CD4-positive, alpha-beta T cell (primary cell): Measurements from ENCODE around the gene ACTRT2. TPM values are rescaled to one million over a fixed set of nuclear protein-coding genes. Genes with fewer than 3 reads are reported as not detected.

Experiments
- ATAC-seq: fragments of 200-7000 bp; cut with Tn5 transposase; one replicate; pipeline ENCODE4 v1.10.0; 2022; ENCODE audit warnings: mild to moderate bottlenecking; ENCODE audit not compliant: poor library complexity
- CTCF ChIA-PET: fragments of 350-600 bp; sonication (Branson Sonifier 250); formaldehyde crosslinking; loops from one replicate; lab custom pipeline; 2021; ENCODE audit warnings: antibody characterized with exemption, inconsistent platforms; lab: Charles Lee
- POLR2A ChIA-PET: fragments of 350-600 bp; sonication (Branson Sonifier 250); formaldehyde crosslinking; loops from one replicate; lab custom pipeline; 2021; ENCODE audit warnings: antibody characterized with exemption, inconsistent platforms; lab: Charles Lee
- DNase-seq, 14 experiments: peaks; one replicate each; pipeline ENCODE4 v3.0.0-alpha.2; 2013 to 2020; ENCODE audit warnings: mixed read lengths in 2 of 14
- H3K27ac ChIP-seq, 2 donors: one replicate each; pipeline versions ENCODE4 v1.5.1 to v1.7.0; 2013; ENCODE audit warnings: low read length in 2 of 2, low read depth in 1 of 2, mild to moderate bottlenecking in 1 of 2
- H3K27me3 ChIP-seq, 2 experiments: 1 replicate in 1 of 2; 2 replicates in 1 of 2; pipeline versions ENCODE4 v1.6.1 to v1.7.0; 2013; ENCODE audit warnings: low read length in 2 of 2, control low read depth in 1 of 2, mild to moderate bottlenecking in 1 of 2, moderate library complexity in 1 of 2; ENCODE audit not compliant: insufficient read depth in 2 of 2, control insufficient read depth in 1 of 2
- H3K36me3 ChIP-seq: one replicate; pipeline ENCODE4 v1.6.1; 2013; ENCODE audit warnings: low read length, control low read depth; ENCODE audit not compliant: insufficient read depth
- H3K4me1 ChIP-seq: one replicate; pipeline ENCODE4 v1.6.1; 2013; ENCODE audit warnings: low read length, control low read depth; ENCODE audit not compliant: insufficient read depth
- H3K4me3 ChIP-seq: one replicate; pipeline ENCODE4 v1.5.1; 2013; ENCODE audit warnings: mild to moderate bottlenecking, low read length, moderate library complexity
- H3K9me3 ChIP-seq, 2 experiments: 1 replicate in 1 of 2; 2 replicates in 1 of 2; pipeline versions ENCODE4 v1.6.1 to v1.7.0; 2013; ENCODE audit warnings: low read length in 2 of 2, mild to moderate bottlenecking in 2 of 2, control low read depth in 1 of 2, moderate library complexity in 1 of 2; ENCODE audit not compliant: control insufficient read depth in 1 of 2, insufficient read depth in 1 of 2
- H3K27ac Mint-ChIP-seq: one replicate; pipeline ENCODE4 v1.8.0; 2020; ENCODE audit warnings: mixed read lengths
- H3K27me3 Mint-ChIP-seq: one replicate; pipeline ENCODE4 v1.8.0; 2021; ENCODE audit warnings: mixed read lengths
- H3K36me3 Mint-ChIP-seq: one replicate; pipeline ENCODE4 v1.8.0; 2021; ENCODE audit warnings: low read depth, mixed read lengths
- H3K4me1 Mint-ChIP-seq: one replicate; pipeline ENCODE4 v1.8.0; 2021; ENCODE audit warnings: low read depth, mixed read lengths
- H3K4me3 Mint-ChIP-seq: one replicate; pipeline ENCODE4 v1.8.0; 2020; ENCODE audit warnings: mild to moderate bottlenecking, mixed read lengths
- H3K9me3 Mint-ChIP-seq: one replicate; pipeline ENCODE4 v1.8.0; 2020; ENCODE audit warnings: mixed read lengths
- CTCF ChIP-seq: fragments of 200-600 bp; IDR thresholded peaks from one replicate; pipeline ENCODE4 v1.8.0; 2022; ENCODE audit warnings: antibody characterized with exemption, mild to moderate bottlenecking
- intact Hi-C, 2 experiments: fragments of 100-400 bp; cut with DNase I in 1 of 2; cut with micrococcal nuclease in 1 of 2; formaldehyde crosslinking; loops; one replicate each; pipeline versions ENCODE4 v1.15.1 to v1.9.0; 2023 to 2025; cut with DNase I, micrococcal nuclease
- total RNA-seq, 174 experiments: library from RNA in 2 of 174; stranded (reverse) in 2 of 174; gene quantifications; one replicate each; pipeline ENCODE4 v1.2.3 and lab custom pipeline; 2021 to 2026

Gene ACTRT2
- total RNA-seq, 2 experiments from 2014 or later: not detected

GRCh38 chr1:3031401-3032221 is 10.3 kb downstream of the ACTRT2 start:
- no peak overlapping the region for H3K4me3 Mint-ChIP-seq
- Histone ChIP-seq H3K27me3 (peaks cover 0 to 2% of the 10 kb centered on the region in 2 experiments), H3K27ac (no peak overlapping the region), H3K36me3 (no peaks in the 10 kb centered on the region), H3K9me3 (peaks cover 0 to 9% of the 10 kb centered on the region in 2 experiments), H3K4me3 (no peak overlapping the region), H3K4me1 (peaks cover 31% of the 10 kb centered on the region)
- ChIA-PET POLR2A (no interaction called here), CTCF (no interaction called here)
- no peaks in the 10 kb centered on the region for H3K36me3 Mint-ChIP-seq
- DNase-seq: no peak
- intact Hi-C loops: no loop called here
- peaks cover 37% of the 10 kb centered on the region for H3K4me1 Mint-ChIP-seq
- peak overlapping the region; percentile 97 for H3K27ac Mint-ChIP-seq
- no peak for ATAC-seq
- no peaks in the 10 kb centered on the region for H3K9me3 Mint-ChIP-seq
- no peak for TF ChIP-seq CTCF
- H3K27me3 Mint-ChIP-seq: no peaks in the 10 kb centered on the region

DNA sequence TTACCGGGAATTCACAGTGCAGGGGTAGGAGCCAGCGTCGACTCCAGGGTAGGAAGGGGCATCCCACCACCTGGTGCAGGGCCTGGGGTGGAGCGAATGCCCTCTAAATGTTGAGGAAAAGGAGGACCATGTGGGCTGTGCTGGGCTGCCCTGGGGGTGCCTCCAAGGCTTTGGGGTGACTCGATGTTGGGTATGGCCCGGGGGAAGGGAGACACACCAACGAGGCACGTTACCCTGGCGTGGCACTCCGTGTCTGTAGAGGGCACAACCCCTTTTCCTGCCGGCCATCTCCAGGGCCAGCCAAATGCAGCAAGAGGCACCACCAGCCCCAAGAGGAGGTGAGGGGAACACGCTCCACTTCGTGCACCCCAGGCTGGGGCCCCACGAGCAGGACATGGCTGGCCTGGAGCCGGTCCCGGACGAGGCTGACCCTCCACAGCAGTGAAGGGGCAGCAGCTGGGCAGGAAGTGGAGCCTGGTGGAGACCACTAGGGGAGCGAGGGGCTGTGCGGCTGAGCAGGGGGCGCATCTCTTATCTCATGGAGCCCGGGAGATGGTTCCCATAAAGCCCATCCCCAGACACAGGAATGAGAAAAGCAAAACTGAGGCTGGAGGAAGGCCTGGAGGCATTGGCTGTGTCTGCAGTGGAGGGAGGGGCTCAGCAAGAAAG is 11.2 kb downstream of the ACTRT2 start:
- H3K9me3 Mint-ChIP-seq: no peaks in the 10 kb centered on the region
- no peak for TF ChIP-seq CTCF
- ATAC-seq: peak; percentile 4
- H3K27me3 ChIP-seq: peaks cover 0 to 2% of the 10 kb centered on the region in 2 experiments
- H3K36me3 Mint-ChIP-seq: no peaks in the 10 kb centered on the region
- peak overlapping the region; percentile 97 for H3K27ac Mint-ChIP-seq
- H3K27ac ChIP-seq: no peak overlapping the region
- H3K4me1 ChIP-seq: peaks cover 31% of the 10 kb centered on the region
- H3K4me3 ChIP-seq: no peak overlapping the region
- peak overlapping the region; percentile 81 for H3K4me3 Mint-ChIP-seq
- H3K9me3 ChIP-seq: peaks cover 0 to 3% of the 10 kb centered on the region in 2 experiments
- intact Hi-C loops: no loop called here
- CTCF ChIA-PET: no interaction called here
- DNase-seq: peak in 1 of 14 experiments; percentile 33
- POLR2A ChIA-PET: interaction anchor here (0.7 kb wide), 1 partner anchor 481 kb away, joined by 3 read pairs; no protein-coding TSS in a partner anchor
- H3K4me1 Mint-ChIP-seq: peaks cover 37% of the 10 kb centered on the region
- H3K36me3 ChIP-seq: no peaks in the 10 kb centered on the region
- no peaks in the 10 kb centered on the region for H3K27me3 Mint-ChIP-seq

GRCh38 chr1:3033040-3033789 is 11.9 kb downstream of the ACTRT2 start:
- no peak for TF ChIP-seq CTCF
- ChIA-PET CTCF (no interaction called here), POLR2A (interaction anchor here (0.7 to 0.8 kb wide), 2 partner anchors 125 to 480 kb away, joined by 3 read pairs; no protein-coding TSS in a partner anchor)
- peak overlapping the region; percentile 81 for H3K4me3 Mint-ChIP-seq
- no peak overlapping the region for H3K27ac ChIP-seq
- DNase-seq (peak; percentile 21 to 86 (median 59)), ATAC-seq (peak; percentile 87)
- peaks cover 37% of the 10 kb centered on the region for H3K4me1 Mint-ChIP-seq
- no peaks in the 10 kb centered on the region for H3K9me3 Mint-ChIP-seq
- H3K27me3 ChIP-seq: peaks cover 0 to 2% of the 10 kb centered on the region in 2 experiments
- intact Hi-C loops: no loop called here
- H3K4me1 ChIP-seq: peaks cover 31% of the 10 kb centered on the region
- H3K36me3 ChIP-seq: no peaks in the 10 kb centered on the region
- no peaks in the 10 kb centered on the region for H3K9me3 ChIP-seq
- no peaks in the 10 kb centered on the region for H3K27me3 Mint-ChIP-seq
- H3K4me3 ChIP-seq: no peak overlapping the region
- H3K27ac Mint-ChIP-seq: peak overlapping the region; percentile 97
- H3K36me3 Mint-ChIP-seq: no peaks in the 10 kb centered on the region
